Measurements from ENCODE around the gene NRARP. TPM values are rescaled to one million over a fixed set of nuclear protein-coding genes. Genes with fewer than 3 reads are reported as not detected.
"Not testable (repeated sequence)": the region's sequence is repeated elsewhere in the genome, so short reads cannot be mapped to it uniquely, and the experiment has no call there.

NRARP gene
- total RNA-seq, 2 donors from 2014 or later: 5.6 to 13.3 TPM

GRCh38 chr9:137331929-137332328, 29.9 kb upstream of the NRARP start:
- H3K27me3 ChIP-seq: no peaks in the 10 kb centered on the region
- H3K36me3 ChIP-seq: no peaks in the 10 kb centered on the region
- peaks cover 0 to 13% of the 10 kb centered on the region in 2 donors for H3K9me3 ChIP-seq
- H3K4me1 ChIP-seq: no peaks in the 10 kb centered on the region
- no peak for TF ChIP-seq CTCF (IDR thresholded peaks at IDR 0.05)
- no peak overlapping the region for H3K27ac ChIP-seq
- DNase-seq (ENCODE audit: low spot score): no peak
- H3K4me3 ChIP-seq: no peak overlapping the region

DNA sequence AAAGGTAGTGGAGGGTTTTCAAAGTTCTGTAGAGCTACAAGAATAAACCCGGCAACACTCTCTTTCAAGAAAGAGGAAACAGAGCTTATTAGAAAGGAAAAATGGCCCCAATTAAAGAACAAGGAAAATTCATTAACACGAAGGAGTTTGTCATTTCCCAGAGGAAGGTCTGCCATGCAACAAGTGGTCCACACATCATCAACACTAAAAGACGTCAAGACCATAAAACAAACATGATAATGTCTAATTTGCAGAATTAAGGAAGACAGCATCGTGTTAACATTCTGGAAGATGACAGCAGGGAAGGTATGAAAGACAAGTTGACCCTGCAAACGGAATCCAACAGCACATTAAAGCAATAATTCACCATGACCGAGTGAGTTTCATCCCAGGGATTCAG, 28.6 kb upstream of the NRARP start:
- Histone ChIP-seq H3K4me3 (no peak overlapping the region), H3K9me3 (peaks cover 0 to under 1% of the 10 kb centered on the region in 2 donors), H3K4me1 (no peaks in the 10 kb centered on the region), H3K27ac (no peak overlapping the region), H3K27me3 (no peaks in the 10 kb centered on the region), H3K36me3 (no peaks in the 10 kb centered on the region)
- TF ChIP-seq CTCF (IDR thresholded peaks at IDR 0.05): no peak
- DNase-seq (ENCODE audit: low spot score): no peak

GRCh38 chr9:137329590-137329989, 27.5 kb upstream of the NRARP start:
- H3K27me3 ChIP-seq; H3K27ac ChIP-seq; H3K4me1 ChIP-seq; H3K36me3 ChIP-seq; DNase-seq (ENCODE audit: low spot score); H3K9me3 ChIP-seq; H3K4me3 ChIP-seq: not testable (repeated sequence)

DNA sequence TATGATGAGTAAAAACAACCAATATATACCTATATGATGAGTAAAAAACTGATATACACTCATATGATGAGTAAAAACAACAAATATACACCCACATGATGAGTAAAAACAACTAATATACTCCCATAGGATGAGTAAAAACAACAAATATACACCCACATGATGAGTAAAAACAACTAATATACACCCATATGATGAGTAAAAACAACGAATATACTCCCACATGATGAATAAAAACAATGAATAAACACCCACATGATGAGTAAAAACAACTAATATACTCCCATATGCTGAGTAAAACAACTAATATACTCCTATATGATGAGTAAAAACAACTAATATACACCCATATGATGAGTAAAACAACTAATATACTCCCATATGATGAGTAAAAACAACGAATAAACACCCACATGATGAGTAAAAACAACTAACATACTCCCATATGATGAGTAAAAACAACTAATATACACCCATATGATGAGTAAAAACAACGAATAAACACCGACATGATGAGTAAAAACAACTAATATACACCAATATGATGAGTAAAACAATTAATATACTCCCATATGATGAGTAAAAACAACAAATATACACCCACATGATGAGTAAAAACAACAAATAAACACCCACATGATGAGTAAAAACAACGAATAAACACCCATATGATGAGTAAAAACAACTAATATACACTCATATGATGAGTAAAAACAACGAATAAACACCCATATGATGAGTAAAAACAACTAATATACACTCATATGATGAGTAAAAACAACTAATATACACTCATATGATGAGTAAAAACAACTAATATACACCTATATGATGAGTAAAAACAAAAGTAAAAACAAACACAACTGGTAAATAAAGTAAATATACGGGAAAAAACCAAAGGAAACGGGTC, 25.8 kb upstream of the NRARP start:
- H3K4me1 ChIP-seq; H3K27me3 ChIP-seq; H3K36me3 ChIP-seq; H3K27ac ChIP-seq; DNase-seq (ENCODE audit: low spot score); H3K4me3 ChIP-seq; H3K9me3 ChIP-seq: not testable (repeated sequence)

- no peak for TF ChIP-seq CTCF (IDR thresholded peaks at IDR 0.05)
- Histone ChIP-seq H3K4me3 (no peak overlapping the region), H3K9me3 (no peaks in the 10 kb centered on the region), H3K27me3 (no peaks in the 10 kb centered on the region), H3K36me3 (no peaks in the 10 kb centered on the region), H3K4me1 (no peaks in the 10 kb centered on the region), H3K27ac (no peak overlapping the region)
- DNase-seq (ENCODE audit: low spot score): no peak
These were observed 24.5 kb upstream of the NRARP start for GRCh38 chr9:137326445-137327065.

DNA sequence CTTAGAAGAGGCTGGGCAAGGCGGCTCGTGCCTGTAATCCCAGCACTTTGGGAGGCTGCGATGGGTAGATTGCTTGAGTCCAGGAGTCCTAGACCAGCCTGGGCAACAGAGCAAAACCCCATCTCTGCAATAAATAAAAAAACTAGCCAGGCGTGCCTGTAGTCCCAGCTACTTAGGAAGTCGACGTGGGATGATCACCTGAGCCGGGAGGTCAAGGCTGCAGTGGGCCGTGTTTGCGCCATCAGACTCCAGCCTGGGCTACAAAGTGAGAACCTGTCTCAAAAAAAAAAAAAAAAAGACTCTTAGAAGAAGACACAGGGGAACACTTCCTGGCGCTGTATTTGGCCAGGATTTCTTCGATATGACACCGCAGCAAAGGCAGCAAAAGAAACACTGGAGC, 23.7 kb upstream of the NRARP start:
- TF ChIP-seq CTCF (IDR thresholded peaks at IDR 0.05): no peak
- Histone ChIP-seq H3K4me3 (no peak overlapping the region), H3K9me3 (no peaks in the 10 kb centered on the region)

More for the DNA sequence above, 23.7 kb upstream of the NRARP start:
- Histone ChIP-seq H3K27ac (no peak overlapping the region), H3K36me3 (no peaks in the 10 kb centered on the region), H3K27me3 (no peaks in the 10 kb centered on the region), H3K4me1 (peaks cover 0 to 4% of the 10 kb centered on the region in 2 donors)
- DNase-seq (ENCODE audit: low spot score): no peak
